NCI-H446 (cell line): ENCODE measurements around the gene ENTREP3.
"Not testable (repeated sequence)": the region's sequence is repeated elsewhere in the genome, so short reads cannot be mapped to it uniquely, and the experiment has no call there.

Source experiments
- DNase-seq, 2 experiments: peaks; one replicate each; lab custom pipeline; 2025; lab: John Stamatoyannopoulos, UW

ENTREP3 gene

GRCh38 chr1:155250633-155251449 is 4.4 kb downstream of the ENTREP3 start:
- DNase-seq, result peak; percentile 94 to 96

- no peak for DNase-seq
Measured at GRCh38 chr1:155250246-155250632, 5.0 kb downstream of the ENTREP3 start.

DNA sequence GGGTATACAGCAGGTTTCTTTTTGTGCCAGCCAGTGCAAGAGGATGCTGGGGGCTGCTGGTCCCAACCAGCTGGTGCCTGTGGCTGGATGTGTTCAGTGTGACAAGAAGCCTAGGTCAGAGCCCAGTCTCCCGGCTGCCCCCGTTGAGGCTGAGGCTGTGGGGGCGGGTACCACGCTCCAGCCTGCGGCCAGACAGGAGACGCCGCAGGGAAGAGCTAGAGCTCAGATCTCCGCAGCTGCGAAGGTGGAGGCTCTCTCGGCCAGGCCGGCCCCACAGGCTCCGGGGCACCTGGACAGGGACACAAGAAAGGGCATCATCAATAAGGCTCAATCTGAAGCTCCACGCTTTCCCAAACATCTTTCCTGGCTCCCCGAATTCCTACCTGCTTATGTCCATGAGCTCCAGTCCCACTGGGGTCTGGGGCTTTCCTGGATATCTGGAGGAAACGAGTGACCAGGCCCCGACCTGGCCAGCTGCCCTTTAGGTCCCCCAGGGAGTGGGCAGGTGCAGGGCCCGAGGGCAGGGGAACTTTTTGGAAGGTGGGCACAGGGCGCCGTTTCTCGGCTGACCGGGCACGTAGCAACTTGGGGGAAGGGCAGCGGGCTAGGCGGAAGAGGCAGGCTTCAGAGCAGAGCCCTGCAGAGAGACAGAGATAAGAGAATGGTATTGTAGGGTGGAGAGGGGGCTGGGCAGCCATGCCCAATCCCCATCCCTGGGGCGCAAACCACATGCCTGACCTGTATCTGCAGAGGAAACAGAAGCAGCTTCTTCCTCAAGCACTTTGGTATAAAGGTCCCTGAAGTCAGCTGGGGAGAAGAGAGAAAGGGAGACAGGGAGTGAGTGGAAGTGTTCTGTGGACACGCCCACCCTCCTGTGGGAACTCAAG is 7.4 kb downstream of the ENTREP3 start:
- no peak for DNase-seq

- not testable (repeated sequence) for DNase-seq
Measured at GRCh38 chr1:155246796-155247195, 8.5 kb downstream of the ENTREP3 start.

- no peak for DNase-seq
Measured at GRCh38 chr1:155245163-155245524, 10.1 kb downstream of the ENTREP3 start.

DNA sequence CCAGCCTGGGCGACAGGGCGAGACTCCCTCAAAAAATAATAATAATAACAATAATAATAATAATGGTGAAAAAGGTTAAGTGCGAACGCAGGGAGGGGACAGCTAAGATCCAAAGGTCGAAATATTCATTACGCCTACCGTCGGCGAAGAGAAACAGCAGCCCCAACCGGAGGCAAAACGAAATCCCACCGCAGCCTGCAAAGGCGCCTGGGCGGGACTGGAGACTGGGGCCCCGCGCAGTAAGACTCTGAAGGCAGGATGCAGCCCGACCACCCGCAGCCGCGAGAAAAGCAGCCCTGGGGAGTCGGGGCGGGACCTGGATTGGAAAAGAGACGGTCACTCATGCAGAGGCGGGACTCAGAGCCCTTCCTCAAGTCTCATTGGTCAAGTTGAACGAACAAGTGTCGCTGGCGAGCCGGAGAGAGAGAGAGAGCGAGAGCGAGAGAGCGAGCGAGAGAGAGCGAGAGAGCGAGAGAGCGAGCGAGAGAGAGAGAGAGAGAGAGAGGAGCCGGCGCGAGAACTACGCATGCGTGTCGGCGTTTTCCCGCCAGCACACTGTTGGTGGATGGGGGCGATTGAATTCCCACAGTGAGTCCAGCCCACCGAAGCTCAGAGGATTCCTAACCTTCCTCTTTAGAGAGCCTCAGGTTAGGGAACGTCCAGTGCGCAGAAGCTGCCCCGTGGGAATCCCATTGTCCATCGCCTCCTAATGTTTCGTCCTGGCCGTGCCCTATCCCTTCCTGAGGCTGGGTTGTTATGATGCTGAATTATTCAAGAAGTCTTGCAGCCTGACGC is 10.7 kb downstream of the ENTREP3 start:
- peak; percentile 99 to 100 for DNase-seq

GRCh38 chr1:155242805-155243358 is 12.4 kb downstream of the ENTREP3 start:
- no peak for DNase-seq

- no peak for DNase-seq
Measured at GRCh38 chr1:155241841-155242264, 13.4 kb downstream of the ENTREP3 start.

GRCh38 chr1:155241069-155241679 is 14.1 kb downstream of the ENTREP3 start:
- DNase-seq, result peak; percentile 77 to 88

DNA sequence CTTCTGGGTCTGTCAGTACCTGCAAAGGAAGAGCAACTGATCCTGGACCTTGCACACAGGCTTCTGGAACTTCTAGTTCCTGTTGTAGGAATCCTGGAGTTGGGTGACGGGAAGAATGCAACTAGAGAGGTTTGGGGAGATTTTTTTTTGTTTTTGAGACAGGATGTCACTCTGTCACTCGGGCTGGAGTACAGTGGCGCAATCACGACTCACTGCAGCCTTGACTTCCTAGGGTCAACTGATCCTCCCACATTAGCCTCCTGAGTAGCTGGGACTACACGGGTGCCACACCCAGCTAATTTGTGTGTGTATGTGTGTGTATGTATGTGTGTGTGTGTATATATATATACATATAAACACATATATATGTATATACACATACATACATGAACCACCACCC is 18.8 kb downstream of the ENTREP3 start:
- no peak for DNase-seq

DNA sequence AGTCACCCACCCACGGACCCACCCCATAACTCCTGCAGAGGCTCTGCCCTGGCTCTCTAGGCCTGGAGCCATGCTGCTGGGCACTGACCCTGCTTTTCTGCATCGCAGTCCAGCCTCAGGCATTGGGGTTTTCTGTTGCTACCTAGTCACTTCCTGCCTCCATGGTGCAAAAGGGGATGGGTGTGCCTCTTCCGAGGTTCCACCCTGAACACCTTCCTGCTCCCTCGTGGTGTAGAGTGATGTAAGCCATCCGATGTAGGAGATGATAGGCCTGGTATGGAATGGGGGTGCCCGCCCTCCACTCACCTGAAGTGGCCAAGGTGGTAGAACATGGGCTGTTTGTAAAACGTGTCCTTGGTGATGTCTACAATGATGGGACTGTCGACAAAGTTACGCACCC is 19.9 kb downstream of the ENTREP3 start:
- DNase-seq, result not testable (repeated sequence)

DNA sequence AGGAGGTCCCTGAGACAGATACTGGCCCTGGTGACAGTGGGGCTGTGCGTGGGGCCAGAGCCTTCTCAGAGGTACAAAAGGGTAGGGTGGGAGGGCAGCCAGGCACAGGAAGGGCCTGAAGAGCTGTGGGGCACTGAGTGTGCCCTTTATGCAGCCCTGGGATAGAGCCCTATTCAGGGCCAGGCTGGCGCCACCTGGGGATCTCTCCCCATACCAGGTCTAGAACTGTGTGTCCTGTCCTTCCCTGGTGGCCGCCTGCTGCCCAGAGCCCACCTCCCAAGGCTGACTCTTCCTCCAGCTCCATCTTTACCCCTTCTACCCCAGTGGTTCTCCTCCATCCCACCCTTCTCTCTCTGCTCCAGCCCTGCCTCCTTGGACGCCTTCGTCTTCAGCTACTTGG is 21.8 kb downstream of the ENTREP3 start:
- not testable (repeated sequence) for DNase-seq

GRCh38 chr1:155232001-155232978 is 23.0 kb downstream of the ENTREP3 start:
- not testable (repeated sequence) for DNase-seq

DNA sequence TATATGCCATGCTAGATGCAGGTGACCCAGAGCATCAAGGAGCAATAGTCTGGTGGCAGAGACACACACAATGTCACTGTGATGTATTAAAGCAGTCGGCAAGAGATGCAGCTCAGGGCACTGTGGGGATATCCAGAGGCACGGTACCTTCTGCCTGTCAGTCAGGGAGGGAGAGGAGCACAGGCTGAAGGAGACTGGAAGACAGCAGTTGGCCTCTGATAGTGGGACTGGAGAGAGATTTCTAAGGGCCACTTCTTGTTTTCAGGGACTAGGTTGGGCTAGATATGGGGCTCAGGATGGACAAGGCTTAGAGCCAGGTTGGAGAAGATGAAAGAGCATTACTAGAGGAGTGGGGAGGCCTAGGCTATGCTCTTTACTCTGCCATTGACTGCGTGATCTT is 24.0 kb downstream of the ENTREP3 start:
- not testable (repeated sequence) for DNase-seq

GRCh38 chr1:155228096-155228427 is 27.2 kb downstream of the ENTREP3 start:
- DNase-seq, result no peak

- peak; percentile 99 to 100 for DNase-seq
Measured at GRCh38 chr1:155227261-155228095, 27.8 kb downstream of the ENTREP3 start.

DNA sequence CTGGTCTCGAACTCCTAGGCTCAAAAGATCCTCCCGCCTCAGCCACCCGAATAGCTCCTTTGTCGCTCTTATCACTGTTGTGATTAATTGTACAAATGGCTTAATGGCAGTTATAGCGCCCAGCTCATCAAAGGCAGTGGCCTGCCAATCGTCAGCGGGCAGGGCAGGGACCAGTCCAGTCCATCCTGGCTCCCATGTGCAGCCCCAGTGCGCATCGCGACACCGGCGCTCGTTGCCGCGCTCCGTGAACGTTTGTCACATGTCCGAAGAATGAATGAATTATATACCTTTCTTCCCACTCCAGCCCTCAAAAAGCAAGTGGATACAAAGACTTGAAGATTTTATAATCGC is 28.4 kb downstream of the ENTREP3 start:
- DNase-seq, result peak; percentile 41 to 65

- peak; percentile 71 to 72 for DNase-seq
Measured at GRCh38 chr1:155226188-155226909, 28.9 kb downstream of the ENTREP3 start.

GRCh38 chr1:155225404-155225759 is 29.9 kb downstream of the ENTREP3 start:
- not testable (repeated sequence) for DNase-seq
